OCI-M2 (cell line): Measurements from ENCODE around the gene TSC22D3.
"Not testable (repeated sequence)": the region's sequence is repeated elsewhere in the genome, so short reads cannot be mapped to it uniquely, and the experiment has no call there.

Source experiments
- DNase-seq: peaks from one replicate; lab custom pipeline; 2025; ENCODE audit not compliant: unreplicated experiment; lab: John Stamatoyannopoulos, UW

Gene TSC22D3

GRCh38 chrX:107712231-107713202, 63.1 kb downstream of the TSC22D3 start:
- no peak for DNase-seq

GRCh38 chrX:107711521-107712181, 63.9 kb downstream of the TSC22D3 start:
- no peak for DNase-seq

GRCh38 chrX:107710617-107711391, 64.8 kb downstream of the TSC22D3 start:
- peak; percentile 1 for DNase-seq

GRCh38 chrX:107709266-107709806, 66.3 kb downstream of the TSC22D3 start:
- no peak for DNase-seq

- DNase-seq, result no peak
These were observed 66.8 kb downstream of the TSC22D3 start for GRCh38 chrX:107708762-107709161.

- no peak for DNase-seq
These were observed 67.7 kb downstream of the TSC22D3 start for GRCh38 chrX:107707866-107708265.

GRCh38 chrX:107706309-107706708, 69.3 kb downstream of the TSC22D3 start:
- DNase-seq, result no peak

GRCh38 chrX:107704587-107704986, 71.0 kb downstream of the TSC22D3 start:
- no peak for DNase-seq

- no peak for DNase-seq
These were observed 71.4 kb downstream of the TSC22D3 start for GRCh38 chrX:107704181-107704580.

- no peak for DNase-seq
These were observed 74.0 kb downstream of the TSC22D3 start for GRCh38 chrX:107701493-107702121.

GRCh38 chrX:107700790-107701189, 74.8 kb downstream of the TSC22D3 start:
- no peak for DNase-seq

- no peak for DNase-seq
These were observed 75.2 kb downstream of the TSC22D3 start for GRCh38 chrX:107700317-107700774.

- DNase-seq, result no peak
These were observed 76.0 kb downstream of the TSC22D3 start for GRCh38 chrX:107699616-107700015.

GRCh38 chrX:107691024-107691448, 84.6 kb downstream of the TSC22D3 start:
- DNase-seq, result no peak

- no peak for DNase-seq
These were observed 88.1 kb downstream of the TSC22D3 start for GRCh38 chrX:107687445-107687844.

GRCh38 chrX:107686792-107687191, 88.8 kb downstream of the TSC22D3 start:
- DNase-seq, result no peak

- DNase-seq, result no peak
These were observed 89.6 kb downstream of the TSC22D3 start for GRCh38 chrX:107686026-107686425.

GRCh38 chrX:107685586-107685985, 90.0 kb downstream of the TSC22D3 start:
- DNase-seq, result not testable (repeated sequence)

- DNase-seq, result no peak
These were observed 90.6 kb downstream of the TSC22D3 start for GRCh38 chrX:107684956-107685385.

- no peak for DNase-seq
These were observed 91.7 kb downstream of the TSC22D3 start for GRCh38 chrX:107683931-107684330.
